ENCODE data around the gene PRRC2B. TPM values are rescaled to one million over a fixed set of nuclear protein-coding genes. Genes with fewer than 3 reads are reported as not detected.

PRRC2B gene
- total RNA-seq, 1 donor = 69.7 TPM

DNA sequence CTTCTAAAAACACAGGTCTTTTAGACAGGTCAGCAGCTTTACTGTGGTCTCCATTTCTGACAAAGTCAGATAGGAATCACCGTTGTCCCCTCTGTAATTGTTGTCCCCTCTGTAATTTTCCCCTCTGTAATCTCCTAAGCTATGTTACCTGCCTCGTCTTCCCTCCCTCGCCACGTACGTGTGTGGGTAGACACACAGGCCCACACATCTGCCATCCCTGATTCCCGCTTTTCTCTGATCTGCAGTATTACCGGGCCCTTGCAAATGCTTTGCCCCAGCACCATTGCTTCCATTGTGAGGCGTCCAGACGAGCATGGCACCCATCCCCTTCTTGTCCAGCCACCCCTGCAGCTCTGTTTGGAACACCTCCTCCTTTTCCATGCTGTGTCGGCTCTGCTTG is 63.9 kb downstream of the PRRC2B start:
- no peak overlapping the region for H3K4me3 ChIP-seq (ENCODE audit: low read depth, low read length)
- TF ChIP-seq, protein P1, sequence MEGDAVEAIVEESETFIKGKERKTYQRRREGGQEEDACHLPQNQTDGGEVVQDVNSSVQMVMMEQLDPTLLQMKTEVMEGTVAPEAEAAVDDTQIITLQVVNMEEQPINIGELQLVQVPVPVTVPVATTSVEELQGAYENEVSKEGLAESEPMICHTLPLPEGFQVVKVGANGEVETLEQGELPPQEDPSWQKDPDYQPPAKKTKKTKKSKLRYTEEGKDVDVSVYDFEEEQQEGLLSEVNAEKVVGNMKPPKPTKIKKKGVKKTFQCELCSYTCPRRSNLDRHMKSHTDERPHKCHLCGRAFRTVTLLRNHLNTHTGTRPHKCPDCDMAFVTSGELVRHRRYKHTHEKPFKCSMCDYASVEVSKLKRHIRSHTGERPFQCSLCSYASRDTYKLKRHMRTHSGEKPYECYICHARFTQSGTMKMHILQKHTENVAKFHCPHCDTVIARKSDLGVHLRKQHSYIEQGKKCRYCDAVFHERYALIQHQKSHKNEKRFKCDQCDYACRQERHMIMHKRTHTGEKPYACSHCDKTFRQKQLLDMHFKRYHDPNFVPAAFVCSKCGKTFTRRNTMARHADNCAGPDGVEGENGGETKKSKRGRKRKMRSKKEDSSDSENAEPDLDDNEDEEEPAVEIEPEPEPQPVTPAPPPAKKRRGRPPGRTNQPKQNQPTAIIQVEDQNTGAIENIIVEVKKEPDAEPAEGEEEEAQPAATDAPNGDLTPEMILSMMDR (IDR thresholded peaks at IDR 0.05; ENCODE audit: insufficient read depth, low read length) = no peak
- no peak for DNase-seq (ENCODE audit: low read depth)

- H3K4me3 ChIP-seq (ENCODE audit: low read depth, low read length) = no peak overlapping the region
- no peak for DNase-seq (ENCODE audit: low read depth)
- TF ChIP-seq, protein P1 (IDR thresholded peaks at IDR 0.05; ENCODE audit: insufficient read depth, low read length) = no peak
These were observed 65.2 kb downstream of the PRRC2B start for GRCh38 chr9:131459056-131459455.

- no peak overlapping the region for H3K4me3 ChIP-seq (ENCODE audit: low read depth, low read length)
- no peak for DNase-seq (ENCODE audit: low read depth)
- TF ChIP-seq, protein P1 (IDR thresholded peaks at IDR 0.05; ENCODE audit: insufficient read depth, low read length) = no peak
These were observed 67.3 kb downstream of the PRRC2B start for GRCh38 chr9:131461166-131461565.

GRCh38 chr9:131464354-131465000 is 70.6 kb downstream of the PRRC2B start:
- H3K4me3 ChIP-seq (ENCODE audit: low read depth, low read length) = no peak overlapping the region
- TF ChIP-seq, protein P1 (IDR thresholded peaks at IDR 0.05; ENCODE audit: insufficient read depth, low read length) = no peak
- peak; percentile 10 for DNase-seq (ENCODE audit: low read depth)

- TF ChIP-seq, protein P1 (IDR thresholded peaks at IDR 0.05; ENCODE audit: insufficient read depth, low read length) = no peak
- DNase-seq (ENCODE audit: low read depth) = no peak
- no peak overlapping the region for H3K4me3 ChIP-seq (ENCODE audit: low read depth, low read length)
These were observed 71.5 kb downstream of the PRRC2B start for GRCh38 chr9:131465401-131465800.

DNA sequence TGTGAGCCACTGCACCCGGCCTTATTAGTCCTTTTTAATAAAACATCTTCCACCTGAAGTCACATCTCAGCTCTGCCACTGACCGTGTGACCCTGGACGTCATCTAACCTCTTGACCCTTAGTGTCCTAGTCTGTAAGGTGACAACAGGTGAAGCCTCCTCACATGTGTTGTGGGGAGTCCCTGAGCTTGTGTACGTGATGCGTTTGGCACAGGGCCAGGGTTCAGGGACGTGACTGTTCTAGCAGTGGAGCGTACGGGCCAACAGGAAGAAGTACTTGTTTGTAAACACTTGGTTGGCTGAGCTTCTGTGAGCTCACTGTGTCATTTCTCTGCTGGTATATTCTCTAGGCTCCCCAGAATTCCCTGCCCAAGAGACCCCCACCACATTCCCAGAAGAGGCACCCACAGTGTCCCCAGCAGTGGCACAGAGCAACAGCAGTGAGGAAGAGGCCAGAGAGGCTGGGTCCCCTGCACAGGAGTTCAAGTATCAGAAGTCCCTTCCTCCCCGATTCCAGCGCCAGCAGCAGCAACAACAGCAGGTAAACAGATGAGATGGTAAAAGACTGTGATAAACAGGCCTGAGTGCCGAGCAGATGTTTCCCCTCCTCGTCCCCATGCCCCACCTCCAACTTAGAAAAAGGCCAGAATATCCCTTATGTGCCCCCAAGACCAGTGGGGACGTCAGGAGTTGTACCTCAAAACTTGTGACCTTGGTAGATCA is 73.5 kb downstream of the PRRC2B start:
- TF ChIP-seq, protein P1 (IDR thresholded peaks at IDR 0.05; ENCODE audit: insufficient read depth, low read length) = no peak
- no peak overlapping the region for H3K4me3 ChIP-seq (ENCODE audit: low read depth, low read length)
- no peak for DNase-seq (ENCODE audit: low read depth)
